Upper lobe of right lung (tissue), 1 donor: ENCODE results near the gene TYMP. TPM values are rescaled to one million over a fixed set of nuclear protein-coding genes. Genes with fewer than 3 reads are reported as not detected.
"Not testable (repeated sequence)": the region's sequence is repeated elsewhere in the genome, so short reads cannot be mapped to it uniquely, and the experiment has no call there.

Source experiments
- ATAC-seq: fragments of 200-7000 bp; cut with Tn5 transposase; one replicate; pipeline ENCODE4 v1.9.1; 2020; ENCODE audit warnings: mild to moderate bottlenecking, moderate library complexity
- DNase-seq: peaks from one replicate; pipeline ENCODE4 v3.0.0-alpha.2; 2020
- H3K27ac ChIP-seq: fragments of 200-600 bp; one replicate; pipeline ENCODE4 v1.8.0; 2022
- H3K27me3 ChIP-seq: fragments of 200-600 bp; one replicate; pipeline ENCODE4 v1.8.0; 2022; ENCODE audit warnings: mild to moderate bottlenecking
- H3K36me3 ChIP-seq: fragments of 200-600 bp; one replicate; pipeline ENCODE4 v1.8.0; 2022
- H3K4me1 ChIP-seq: fragments of 200-600 bp; one replicate; pipeline ENCODE4 v1.8.0; 2022
- H3K4me3 ChIP-seq: fragments of 200-600 bp; one replicate; pipeline ENCODE4 v1.8.0; 2022; ENCODE audit warnings: mild to moderate bottlenecking
- H3K9me3 ChIP-seq: fragments of 200-600 bp; one replicate; pipeline ENCODE4 v1.8.0; 2022
- CTCF ChIP-seq: fragments of 200-600 bp; IDR thresholded peaks from one replicate; pipeline ENCODE4 v1.8.0; 2022; ENCODE audit warnings: antibody characterized with exemption
- intact Hi-C: fragments of 100-400 bp; cut with DNase I; formaldehyde crosslinking; loops from one replicate; pipeline ENCODE4 v1.11.0; 2022
- total RNA-seq: library from RNA; stranded (reverse); fragmentation: NEBNext Ultra II Directional; extraction: Animal tissue kit (Norgen Biotek cat#: 25700); gene quantifications from one replicate; pipeline ENCODE4 v1.2.1, GENCODE V29; 2021
- donor health status: DM: no; HTN: yes; CAD: no; lungs with severe emphysema.

TYMP gene
- total RNA-seq, 1 donor from 2014 or later: 122 TPM

- H3K9me3 ChIP-seq: no peaks in the 10 kb centered on the region
- intact Hi-C loops: no loop called here
- peaks cover 45% of the 10 kb centered on the region for H3K36me3 ChIP-seq
- H3K27ac ChIP-seq: no peak overlapping the region
- DNase-seq (no peak), ATAC-seq (no peak)
- H3K27me3 ChIP-seq: no peaks in the 10 kb centered on the region
- H3K4me1 ChIP-seq: peaks cover 14% of the 10 kb centered on the region
- no peak for TF ChIP-seq CTCF
- H3K4me3 ChIP-seq: no peak overlapping the region
Observed at GRCh38 chr22:50522208-50522805, 7.5 kb downstream of the TYMP start.

- peaks cover 8% of the 10 kb centered on the region for H3K4me1 ChIP-seq
- H3K9me3 ChIP-seq: no peaks in the 10 kb centered on the region
- no peaks in the 10 kb centered on the region for H3K27me3 ChIP-seq
- ATAC-seq: no peak
- H3K36me3 ChIP-seq: peaks cover 50% of the 10 kb centered on the region
- intact Hi-C loops: no loop called here
- no peak overlapping the region for H3K4me3 ChIP-seq
- TF ChIP-seq CTCF: no peak
- no peak for DNase-seq
- H3K27ac ChIP-seq: no peak overlapping the region
Observed at GRCh38 chr22:50521710-50522109, 8.1 kb downstream of the TYMP start.

GRCh38 chr22:50520826-50521453 lies 8.9 kb downstream of the TYMP start:
- Histone ChIP-seq H3K9me3 (no peaks in the 10 kb centered on the region), H3K36me3 (peaks cover 53% of the 10 kb centered on the region), H3K27ac (no peak overlapping the region), H3K27me3 (no peaks in the 10 kb centered on the region), H3K4me1 (peaks cover 6% of the 10 kb centered on the region), H3K4me3 (no peak overlapping the region)
- intact Hi-C loops: no loop called here
- ATAC-seq: no peak
- no peak for TF ChIP-seq CTCF
- no peak for DNase-seq

- H3K36me3 ChIP-seq: peaks cover 53% of the 10 kb centered on the region
- not testable (repeated sequence) for ATAC-seq, H3K4me3 ChIP-seq
Observed at GRCh38 chr22:50520184-50520583, 9.6 kb downstream of the TYMP start.

GRCh38 chr22:50519151-50519550 lies 10.7 kb downstream of the TYMP start:
- no peak for ATAC-seq
- peaks cover 53% of the 10 kb centered on the region for H3K36me3 ChIP-seq

More at GRCh38 chr22:50520184-50520583, 9.6 kb downstream of the TYMP start:
- DNase-seq, H3K27me3 ChIP-seq, H3K9me3 ChIP-seq, H3K4me1 ChIP-seq, intact Hi-C loops, H3K27ac ChIP-seq: not testable (repeated sequence)

More at GRCh38 chr22:50519151-50519550, 10.7 kb downstream of the TYMP start:
- intact Hi-C loops: no loop called here
- no peak overlapping the region for H3K27ac ChIP-seq
- no peaks in the 10 kb centered on the region for H3K27me3 ChIP-seq
- peaks cover 1% of the 10 kb centered on the region for H3K4me1 ChIP-seq
- H3K4me3 ChIP-seq: no peak overlapping the region
- no peak for TF ChIP-seq CTCF
- no peaks in the 10 kb centered on the region for H3K9me3 ChIP-seq
- no peak for DNase-seq
